HG03025 (cell line): ENCODE results near the gene RGL3.
"Not testable (repeated sequence)": the region's sequence is repeated elsewhere in the genome, so short reads cannot be mapped to it uniquely, and the experiment has no call there.

Source experiments
- ATAC-seq: cut with Tn5 transposase; IDR thresholded peaks from one replicate; pipeline ENCODE4 v1.9.1; 2021; ENCODE audit warnings: mild to moderate bottlenecking, moderate library complexity; ENCODE audit not compliant: unreplicated experiment, low FRiP score

Gene RGL3

DNA sequence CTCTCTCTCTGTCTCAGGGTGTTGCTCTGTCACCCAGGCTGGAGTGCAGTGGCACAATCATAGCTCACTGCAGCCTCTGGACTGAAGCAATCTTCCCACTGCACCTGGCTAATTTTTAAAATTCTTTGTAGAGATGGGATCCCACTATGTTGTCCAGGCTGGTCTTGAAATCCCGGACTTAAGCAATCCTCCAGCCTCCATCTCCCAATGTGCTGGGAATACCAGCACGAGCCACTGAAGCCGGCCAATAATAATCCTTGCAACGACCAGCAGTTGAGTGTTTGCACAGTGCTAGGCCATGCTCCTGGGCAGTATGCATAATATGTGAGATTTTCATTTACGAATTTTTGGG, 34.4 kb downstream of the RGL3 start:
- ATAC-seq, result no peak

DNA sequence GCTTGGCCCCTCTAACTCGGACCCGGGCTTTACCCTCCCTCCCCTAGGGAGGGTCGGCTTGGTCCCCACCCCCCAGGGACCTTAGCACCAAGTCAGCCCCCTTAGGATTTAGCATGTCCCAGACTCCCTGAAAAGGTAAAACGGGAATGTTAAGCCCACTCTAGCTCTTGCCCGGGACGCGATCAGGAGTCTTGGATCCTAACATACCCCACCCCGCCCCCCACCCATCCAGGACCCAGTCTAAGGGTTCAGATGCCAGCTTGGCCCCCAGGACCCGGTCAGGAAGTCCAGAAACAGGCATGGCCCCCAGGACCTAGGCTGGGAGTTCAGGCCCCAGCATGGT, 35.4 kb downstream of the RGL3 start:
- ATAC-seq, result no peak

DNA sequence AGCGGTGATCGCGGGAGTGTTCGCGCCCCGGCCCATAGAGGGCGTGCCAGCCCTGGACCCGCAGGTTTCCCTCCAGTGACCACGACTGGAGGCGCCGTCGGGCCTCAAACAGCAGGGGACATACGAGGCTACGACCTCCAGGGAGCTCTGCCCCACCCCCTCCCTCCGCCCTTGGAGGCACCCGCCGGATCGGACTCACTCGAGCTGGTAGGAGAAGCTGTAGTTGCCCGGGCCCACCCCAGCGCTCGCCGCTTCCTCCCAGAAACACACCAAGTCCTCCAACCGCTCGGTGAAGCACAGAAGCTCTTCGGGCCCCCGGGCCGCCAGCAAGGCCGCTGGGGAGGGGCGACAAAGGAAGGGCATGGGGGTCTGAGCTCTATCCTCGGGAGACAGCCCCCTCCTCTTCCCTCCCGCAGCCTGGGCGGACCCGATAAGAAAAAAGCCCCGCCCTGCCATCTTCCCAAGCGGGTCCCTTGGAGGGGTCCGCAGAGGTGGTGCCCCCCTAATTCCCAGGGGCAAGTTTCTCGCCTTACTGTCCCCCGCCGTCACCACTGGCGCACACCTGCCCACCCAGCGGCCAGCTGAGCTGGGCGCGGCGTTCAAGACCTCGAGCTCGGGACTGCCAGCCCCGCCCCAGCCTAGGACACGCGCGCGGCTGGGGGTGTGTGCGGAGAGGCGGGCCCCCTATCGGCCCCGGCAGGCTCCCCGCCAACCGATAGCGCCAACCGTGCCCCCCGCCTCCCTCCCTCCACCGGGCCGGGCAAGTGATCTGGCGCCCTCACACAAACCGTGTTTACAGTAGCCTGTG, 36.0 kb downstream of the RGL3 start:
- no peak for ATAC-seq

DNA sequence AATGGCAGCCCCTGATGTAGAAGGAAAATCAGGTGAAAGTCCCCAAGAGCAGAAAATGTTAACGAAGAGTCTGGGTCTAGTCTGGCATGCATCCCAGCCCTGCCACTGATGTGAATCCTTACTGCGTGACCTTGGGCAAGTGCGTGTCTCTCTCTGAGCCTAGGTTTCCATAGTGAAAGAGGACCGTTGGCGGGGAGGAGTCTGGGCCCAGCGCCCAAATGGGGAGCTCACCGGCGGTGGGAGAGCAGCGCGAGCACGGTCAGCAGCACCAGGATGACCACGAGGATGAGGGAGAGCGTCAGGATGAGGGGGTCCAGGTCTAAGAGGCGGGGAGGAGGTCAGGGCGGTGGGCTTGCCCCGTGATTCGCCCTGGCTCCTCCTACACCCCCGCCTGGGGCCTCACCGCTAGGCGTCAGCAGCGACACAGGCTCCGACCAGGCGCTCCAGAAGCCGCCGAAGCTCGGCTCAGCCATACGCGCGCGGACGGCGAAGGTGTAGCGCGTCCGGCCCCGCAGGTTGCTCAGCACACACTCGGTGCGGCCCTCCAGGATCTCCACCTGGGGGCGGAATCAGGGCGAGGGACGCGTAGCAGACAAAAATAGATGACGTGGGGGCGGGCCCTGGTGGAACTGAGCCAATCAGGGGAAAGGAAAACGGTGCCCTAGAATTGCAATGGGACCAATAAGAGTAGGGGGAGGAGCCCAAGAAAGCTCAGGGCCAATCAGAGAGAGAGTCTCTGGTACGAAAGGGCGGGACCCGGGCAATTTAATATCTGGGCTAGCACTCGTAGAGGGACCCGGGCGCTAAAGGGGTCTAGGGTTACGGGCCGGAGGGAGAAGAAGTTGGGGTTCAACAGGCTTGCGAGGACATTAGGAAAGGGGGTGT, 38.2 kb downstream of the RGL3 start:
- ATAC-seq, result peak; percentile 67

DNA sequence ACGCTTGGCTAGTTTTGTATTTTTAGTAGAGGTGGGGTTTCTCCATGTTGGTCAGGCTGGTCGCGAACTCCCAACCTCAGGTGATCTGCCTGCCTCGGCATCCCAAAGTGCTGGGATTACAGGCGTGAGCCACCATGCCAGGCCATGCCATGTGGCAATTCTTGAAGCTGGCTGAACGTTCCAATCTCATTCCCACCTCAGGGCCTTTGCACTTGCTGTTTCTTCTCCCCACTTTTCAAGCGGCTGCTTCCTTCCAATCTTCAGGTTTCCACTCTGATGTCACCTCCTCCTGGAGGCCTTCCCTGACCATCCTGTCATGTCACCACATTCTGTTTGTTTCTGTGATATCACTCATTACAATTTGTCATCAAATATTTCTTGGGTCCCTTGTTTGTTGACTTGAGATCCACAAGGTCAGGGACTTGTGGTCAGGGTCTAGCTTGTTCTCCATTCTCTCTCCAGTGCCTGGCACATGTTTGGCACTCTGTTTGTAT, 39.2 kb downstream of the RGL3 start:
- ATAC-seq, result no peak

DNA sequence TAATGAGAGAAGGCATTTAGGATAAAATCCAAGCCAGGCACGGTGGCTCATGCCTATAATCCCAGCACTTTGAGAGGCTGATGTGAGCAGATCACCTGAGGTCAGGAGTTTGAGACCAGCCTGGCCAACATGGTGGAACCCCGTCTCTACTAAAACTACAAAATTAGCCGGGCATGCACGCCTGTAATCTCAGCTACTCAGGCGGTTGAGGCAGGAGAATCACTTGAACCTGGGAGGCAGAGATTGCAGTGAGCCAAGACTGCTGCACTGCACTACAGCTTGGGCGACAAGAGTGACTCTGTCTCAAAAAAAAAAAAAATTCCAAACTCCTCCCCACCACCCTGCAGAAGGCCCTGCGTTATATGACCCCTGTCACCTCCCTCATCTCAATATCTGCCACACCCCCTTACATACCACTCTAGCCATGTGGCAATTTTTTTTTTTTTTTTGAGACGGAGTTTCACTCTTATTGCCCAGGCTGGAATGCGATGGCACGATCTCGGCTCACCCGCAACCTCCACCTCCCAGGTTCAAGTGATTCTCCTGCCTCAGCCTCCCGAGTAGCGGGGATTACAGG, 39.8 kb downstream of the RGL3 start:
- not testable (repeated sequence) for ATAC-seq

DNA sequence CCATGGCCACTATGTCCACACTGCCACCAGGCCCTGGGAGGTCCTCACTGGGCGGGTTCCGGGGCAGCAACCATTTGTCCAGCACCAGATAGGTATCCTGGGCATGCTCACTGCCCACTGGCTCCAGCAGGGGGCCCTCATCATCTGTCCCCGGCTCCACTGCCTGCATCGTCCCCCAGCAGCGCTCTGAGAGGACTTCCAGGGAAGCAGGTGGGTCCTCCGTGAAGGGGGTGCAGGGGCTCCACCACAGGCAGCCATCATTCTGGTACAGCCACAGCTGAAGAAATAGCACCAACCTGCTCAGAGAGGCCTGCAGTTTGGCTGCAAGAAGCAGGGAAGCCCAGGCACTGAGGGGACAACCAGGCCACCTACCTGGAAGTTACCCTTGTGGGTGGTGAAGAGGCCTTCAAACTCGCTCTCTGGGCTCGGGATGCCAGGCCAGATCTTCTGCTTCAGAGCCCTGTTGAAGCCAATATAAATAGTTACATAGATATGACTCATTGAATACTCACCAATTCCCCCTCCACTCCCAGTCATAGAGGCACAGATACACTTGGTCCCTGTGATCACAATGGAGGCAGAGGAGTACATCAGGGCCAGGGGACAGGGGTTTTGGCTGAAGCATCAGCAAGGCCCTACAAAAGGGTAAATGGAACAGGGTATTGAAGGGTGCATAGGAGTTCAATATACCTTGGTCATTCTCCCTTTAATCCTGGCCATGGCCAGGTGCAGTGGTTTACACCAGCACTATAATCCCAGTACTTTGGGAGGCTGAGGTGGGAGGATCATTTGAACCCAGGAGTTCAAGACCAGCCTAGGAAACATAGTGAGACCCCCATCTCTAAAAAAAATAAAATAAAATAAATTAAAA, 40.6 kb downstream of the RGL3 start:
- no peak for ATAC-seq

DNA sequence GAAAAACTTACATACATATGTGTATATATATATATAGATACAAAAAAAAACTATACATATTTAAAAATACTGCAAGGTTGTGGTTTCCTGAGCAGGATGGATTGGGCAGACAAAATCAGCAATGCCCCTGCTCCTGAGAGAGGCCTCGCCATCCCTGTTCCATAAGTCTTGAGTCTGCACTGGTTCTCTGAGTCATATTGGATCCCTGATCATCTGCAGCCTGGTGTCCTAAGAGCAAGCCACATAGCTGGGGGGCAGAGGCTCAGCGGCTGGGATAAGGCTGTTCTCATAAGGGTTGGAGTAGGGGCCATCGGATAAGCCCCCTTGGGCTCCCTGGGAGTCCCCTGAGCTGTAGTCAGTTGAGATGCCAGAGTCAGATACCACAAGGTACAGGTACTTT, 41.4 kb downstream of the RGL3 start:
- no peak for ATAC-seq

DNA sequence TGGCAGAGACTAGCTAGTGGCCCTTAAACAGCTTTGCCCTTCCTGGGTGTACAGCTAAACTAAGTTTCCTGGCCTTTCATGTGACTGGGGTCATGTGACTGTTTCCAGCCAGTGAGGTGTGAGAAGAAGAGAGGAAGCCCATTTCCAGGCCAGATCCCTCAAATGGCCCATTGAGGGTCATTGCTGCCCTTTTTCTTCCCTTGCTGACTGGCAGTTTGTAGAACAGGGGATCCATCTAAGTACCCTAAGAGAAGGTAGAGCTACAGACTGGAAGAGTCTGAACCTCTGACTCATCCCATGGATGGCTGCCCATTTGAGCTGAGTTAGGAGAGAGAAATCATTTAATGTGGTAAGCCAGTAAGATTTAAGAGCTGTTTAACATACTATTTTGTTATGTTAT, 41.9 kb downstream of the RGL3 start:
- ATAC-seq, result no peak

DNA sequence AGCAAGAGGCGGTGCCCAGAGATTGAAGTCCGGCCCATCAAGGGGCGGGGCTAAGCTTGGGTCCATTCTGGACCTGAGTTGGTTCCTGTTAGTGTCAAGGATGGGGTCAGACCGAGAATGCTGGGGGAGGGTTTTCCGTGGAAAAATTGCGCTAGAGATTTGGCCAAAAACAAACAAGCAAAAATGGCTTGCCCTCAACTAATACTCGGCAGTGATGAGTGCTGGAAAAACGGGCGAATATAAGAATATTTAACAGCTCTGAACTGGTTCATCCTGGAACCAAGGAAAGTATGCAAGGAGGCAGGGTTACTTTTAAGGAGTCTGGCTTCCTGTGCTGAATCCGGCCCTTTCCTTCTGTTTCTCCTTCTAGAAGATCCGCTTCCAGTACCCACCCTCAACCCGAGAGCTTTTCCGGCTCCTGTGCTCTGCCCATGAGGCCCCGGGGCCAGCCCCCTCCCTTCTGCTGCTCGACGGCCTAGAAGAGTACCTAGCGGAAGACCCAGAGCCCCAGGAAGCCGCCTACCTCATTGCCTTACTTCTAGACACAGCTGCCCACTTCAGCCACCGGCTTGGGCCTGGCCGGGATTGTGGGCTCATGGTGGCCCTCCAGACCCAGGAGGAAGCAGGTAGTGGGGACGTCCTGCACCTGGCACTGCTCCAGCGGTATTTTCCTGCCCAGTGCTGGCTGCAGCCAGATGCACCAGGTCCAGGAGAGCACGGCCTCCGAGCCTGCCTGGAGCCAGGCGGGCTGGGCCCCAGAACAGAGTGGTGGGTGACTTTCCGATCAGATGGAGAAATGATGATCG, 43.8 kb downstream of the RGL3 start:
- no peak for ATAC-seq

DNA sequence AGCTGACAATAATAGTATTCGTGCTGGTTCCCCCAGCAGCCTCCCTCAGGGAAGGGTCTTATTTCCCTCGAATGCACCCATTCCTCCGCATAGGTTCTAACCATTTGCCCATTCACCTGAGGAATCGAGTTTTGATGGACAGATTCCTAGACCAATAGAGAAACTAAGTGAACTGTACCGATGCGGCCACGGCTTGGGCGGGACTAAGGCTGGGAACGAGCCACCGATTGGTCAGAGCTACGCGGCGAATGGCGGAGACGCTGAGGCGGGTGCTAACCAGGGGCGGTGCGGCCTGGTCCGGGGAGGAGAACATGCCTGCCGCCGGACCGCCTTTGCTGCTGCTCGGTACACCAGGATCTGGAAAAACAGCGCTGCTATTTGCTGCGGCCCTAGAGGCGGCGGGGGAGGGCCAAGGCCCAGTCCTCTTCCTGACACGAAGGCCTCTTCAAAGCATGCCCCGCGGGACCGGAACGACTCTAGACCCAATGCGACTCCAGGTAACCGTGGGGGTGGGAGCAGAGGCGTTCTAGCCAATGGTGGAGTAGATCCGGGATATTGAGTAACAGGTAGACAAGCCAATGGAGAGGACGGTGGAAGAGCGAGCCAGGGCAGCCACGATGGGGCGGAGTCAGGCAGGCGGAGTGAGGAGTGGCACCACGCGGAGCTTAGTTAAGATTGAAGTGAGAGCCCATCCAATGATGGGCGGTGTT, 44.5 kb downstream of the RGL3 start, which contains the start of gene SWSAP1:
Gene SWSAP1, plus strand, starts transcription at position 234 of the 710 bp plus-strand sequence. Its CDS starts 15 bp downstream, at position 249.
- ATAC-seq, result peak; percentile 82

DNA sequence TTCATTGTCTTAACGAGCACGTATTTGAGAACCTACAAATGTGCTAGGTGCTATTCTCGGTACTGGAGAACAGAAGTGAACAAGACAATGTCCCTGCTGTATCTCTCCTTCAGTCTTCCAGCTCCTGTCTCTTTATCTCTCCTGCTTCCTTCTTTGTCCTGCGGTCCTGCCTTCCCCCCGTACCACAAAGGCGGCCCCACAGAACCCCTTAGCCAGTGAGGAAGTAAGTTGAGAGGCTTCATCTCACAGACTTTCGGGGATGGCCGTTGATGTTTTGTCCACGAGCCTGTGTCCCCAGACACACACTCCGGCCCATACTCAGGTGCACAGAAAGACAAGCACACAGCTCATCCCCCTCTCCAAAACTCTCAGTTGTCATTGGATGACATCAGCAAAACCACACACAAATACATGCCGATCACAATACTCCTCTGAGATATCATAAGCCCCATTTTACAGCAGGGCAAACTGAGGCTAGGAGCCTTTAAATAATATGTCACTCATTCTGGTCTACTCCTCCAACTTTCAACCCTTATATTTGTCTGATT, 45.2 kb downstream of the RGL3 start:
- no peak for ATAC-seq

DNA sequence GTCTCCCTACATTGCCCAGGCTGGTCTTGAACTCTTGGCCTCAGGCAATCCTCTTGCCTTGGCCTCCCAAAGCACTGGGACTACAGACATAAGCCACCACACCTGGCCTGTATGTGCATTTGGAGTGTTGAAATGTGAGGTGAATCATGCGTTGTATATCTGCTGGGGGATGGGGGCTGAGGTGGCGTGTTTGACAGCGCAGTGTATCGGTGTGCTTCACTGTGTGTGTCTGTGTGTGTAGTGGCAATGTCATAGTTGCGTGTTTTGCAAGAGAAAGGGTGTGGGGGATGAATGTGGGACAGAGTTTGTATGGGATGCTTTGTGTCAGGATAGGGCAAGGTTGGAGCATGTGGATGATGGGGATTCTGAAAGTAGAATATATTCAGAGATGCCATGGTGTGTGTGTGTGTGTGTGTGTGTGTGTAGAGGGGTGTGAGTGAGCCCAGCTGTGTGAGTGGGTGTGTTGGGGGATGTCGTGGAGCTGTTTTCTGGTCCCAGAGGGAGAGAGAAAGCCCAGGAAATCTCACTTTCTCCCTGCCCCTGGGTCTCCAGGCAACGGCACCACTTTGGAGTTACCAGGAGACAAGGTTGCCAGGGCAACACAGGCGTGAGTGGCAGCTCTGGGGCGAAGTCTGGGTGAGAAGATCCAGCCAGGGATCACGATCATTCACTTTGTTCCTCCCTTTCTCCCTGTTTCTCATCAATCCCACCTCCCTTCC, 45.8 kb downstream of the RGL3 start:
- no peak for ATAC-seq

DNA sequence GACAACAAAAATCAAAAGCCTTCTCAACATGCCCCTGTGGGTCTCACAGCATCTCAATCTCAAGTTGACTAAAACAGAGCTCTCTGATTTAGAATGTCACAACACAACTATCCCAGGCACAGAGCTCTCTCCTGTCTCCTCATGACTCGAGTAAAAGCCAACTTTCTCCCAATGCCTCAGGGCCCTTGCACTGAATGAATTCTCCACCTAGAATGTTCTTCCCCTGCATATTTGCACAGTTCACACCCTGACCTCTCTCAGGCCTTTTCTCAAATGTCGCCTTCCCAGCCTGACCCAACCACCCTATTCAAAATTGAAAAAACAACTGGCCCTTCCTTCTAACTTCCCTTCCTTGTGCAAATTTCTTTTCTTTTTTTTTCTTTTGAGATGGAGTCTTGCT, 48.4 kb downstream of the RGL3 start:
- ATAC-seq, result no peak

DNA sequence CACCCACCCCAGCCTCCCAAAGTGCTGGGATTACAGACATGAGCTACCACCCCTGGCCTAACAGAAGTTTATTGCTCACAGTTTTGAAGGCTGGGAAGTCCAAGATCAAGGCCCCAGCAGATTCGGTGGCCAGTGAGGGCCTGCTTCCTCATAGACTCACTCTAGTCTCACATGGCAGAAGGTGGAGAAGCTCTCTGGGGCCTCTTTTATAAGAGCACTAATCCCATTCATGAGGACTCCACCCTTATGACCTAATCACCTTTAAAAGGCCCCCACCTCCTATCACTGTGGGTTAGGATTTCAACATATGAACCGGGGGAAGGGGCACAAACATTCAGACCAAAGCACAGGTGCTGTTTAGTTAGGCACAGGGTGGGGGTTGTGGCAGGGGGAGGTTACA, 51.6 kb downstream of the RGL3 start:
- no peak for ATAC-seq

DNA sequence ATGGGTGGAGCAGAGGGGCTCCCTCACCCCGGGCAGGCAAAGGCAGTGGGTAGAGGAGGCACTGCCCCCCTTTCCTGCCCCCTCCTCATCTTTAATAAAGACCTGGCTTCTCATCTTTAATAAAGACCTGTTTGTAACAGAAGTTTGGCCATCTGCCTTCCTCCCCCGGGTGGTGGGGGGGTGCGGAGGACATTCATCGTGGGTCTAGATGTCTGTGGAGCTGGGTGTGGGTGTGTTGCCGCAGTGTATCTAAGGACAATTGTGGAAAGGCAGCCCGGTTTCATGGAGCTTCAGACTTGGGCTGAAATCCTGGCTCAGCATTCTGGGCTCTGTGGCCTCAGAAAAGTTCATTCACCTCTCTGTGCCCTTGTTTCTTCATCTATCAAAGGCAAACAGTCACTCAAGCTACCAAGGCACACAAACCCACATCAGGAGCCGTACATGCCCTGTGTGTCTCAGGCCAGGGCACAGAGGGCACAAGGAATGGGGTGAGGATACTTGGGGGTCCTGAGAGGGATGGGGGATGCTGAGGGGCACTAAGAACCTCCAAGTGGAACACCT, 53.5 kb downstream of the RGL3 start:
- no peak for ATAC-seq

DNA sequence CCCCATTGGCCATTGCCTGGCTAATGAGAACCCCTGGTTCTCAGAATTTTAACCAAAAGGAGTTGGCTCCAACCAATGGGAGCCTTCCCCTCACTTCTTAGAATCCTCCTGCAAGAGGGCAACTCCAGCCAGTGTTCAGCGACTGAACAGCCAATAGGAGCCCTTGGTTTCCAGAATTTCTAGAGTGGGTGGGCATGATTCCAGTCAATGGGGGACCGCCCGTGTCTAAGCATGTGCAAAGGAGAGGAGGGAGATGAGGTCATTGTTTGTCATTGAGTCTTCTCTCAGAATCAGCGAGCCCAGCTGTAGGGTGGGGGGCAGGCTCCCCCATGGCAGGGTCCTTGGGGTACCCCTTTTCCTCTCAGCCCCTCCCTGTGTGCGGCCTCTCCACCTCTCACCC, 54.2 kb downstream of the RGL3 start:
- no peak for ATAC-seq
